HepG2 (cell line): Measurements from ENCODE around the gene IL1RAPL1. TPM values are rescaled to one million over a fixed set of nuclear protein-coding genes. Genes with fewer than 3 reads are reported as not detected.

Source experiments
- ATAC-seq: fragments of 200-7000 bp; cut with Tn5 transposase; 3 replicates; pipeline ENCODE4 v1.9.1; 2020; ENCODE audit warnings: mild to moderate bottlenecking, moderate library complexity
- BruUV-seq: library from RNA; stranded (reverse); fragments of 400-500 nt; replicated peaks from 2 replicates; lab custom pipeline; 2021; lab: Mats Ljungman, UMichigan
- CTCF ChIA-PET: fragments of 300-600 bp; formaldehyde crosslinking; extraction: SDS; loops from one replicate; lab custom pipeline; 2021; ENCODE audit warnings: low total read pairs, inconsistent platforms, low intra/inter-chr PET ratio; lab: Yijun Ruan, JAX
- POLR2A ChIA-PET: fragments of 350-600 bp; sonication (Branson Sonifier 250); formaldehyde crosslinking; loops from one replicate; lab custom pipeline; 2020; ENCODE audit warnings: antibody characterized with exemption, inconsistent platforms; lab: Yijun Ruan, JAX
- DNase-seq: peaks from one replicate; pipeline ENCODE4 v3.0.0-alpha.2; 2015; ENCODE audit warnings: low spot score
- FAIRE-seq: peaks from 3 replicates; lab custom pipeline; 2011; peaks lifted over from hg19 to GRCh38; lab: Jason Lieb, UNC
- H2AFZ ChIP-seq: one replicate; pipeline ENCODE4 v1.6.1; 2011; ENCODE audit warnings: low read length, inconsistent platforms
- H3K27ac ChIP-seq: fragments of 300-600 bp; 3 replicates; pipeline ENCODE4 v1.8.0; 2011; ENCODE audit warnings: mixed run types, mild to moderate bottlenecking, mixed read lengths, low read length, inconsistent platforms; ENCODE audit not compliant: insufficient read depth; ENCODE audit errors: extremely low read length
- H3K27me3 ChIP-seq, 2 experiments: fragments of 200-600 bp in 1 of 2; 2 replicates in 1 of 2; 3 replicates in 1 of 2; pipeline versions ENCODE4 v1.6.0 to v1.8.0; 2011; ENCODE audit warnings: low read length in 2 of 2, mild to moderate bottlenecking in 2 of 2, moderate library complexity in 2 of 2, inconsistent platforms in 1 of 2; ENCODE audit not compliant: insufficient read depth in 2 of 2, control insufficient read depth in 1 of 2
- H3K36me3 ChIP-seq, 2 experiments: fragments of 200-600 bp in 1 of 2; replicated peaks in 1 of 2; 2 replicates in 1 of 2; 3 replicates in 1 of 2; pipeline versions ENCODE4 v1.5.1 to v1.8.0; 2011; ENCODE audit warnings: low read length in 2 of 2, inconsistent platforms in 1 of 2; ENCODE audit not compliant: insufficient read depth in 2 of 2, control insufficient read depth in 1 of 2
- H3K4me1 ChIP-seq: 2 replicates; pipeline ENCODE4 v1.5.1; 2012; ENCODE audit warnings: low read length, inconsistent platforms; ENCODE audit not compliant: insufficient read depth
- H3K4me2 ChIP-seq: 2 replicates; pipeline ENCODE4 v1.6.0; 2011; ENCODE audit warnings: low read depth, low read length, inconsistent platforms
- H3K4me3 ChIP-seq, 3 experiments: fragments of 200-600 bp in 1 of 3; sonication (generic), shearing (Covaris generic) in 1 of 3; replicated peaks in 1 of 3; 2 replicates each; pipeline ENCODE4 v1.5.1; 2011 to 2016; ENCODE audit warnings: low read length in 3 of 3, inconsistent platforms in 2 of 3, low read depth in 2 of 3, mild to moderate bottlenecking in 2 of 3, control low read depth in 1 of 3, mixed read lengths in 1 of 3; ENCODE audit not compliant: insufficient read depth in 1 of 3
- H3K79me2 ChIP-seq: one replicate; pipeline ENCODE4 v1.6.1; 2011; ENCODE audit warnings: low read length, inconsistent platforms; ENCODE audit not compliant: insufficient read depth
- H3K9ac ChIP-seq: 2 replicates; pipeline ENCODE4 v1.6.0; 2011; ENCODE audit warnings: mild to moderate bottlenecking, low read depth, low read length, inconsistent platforms; ENCODE audit not compliant: insufficient read depth
- H3K9me3 ChIP-seq: 2 replicates; pipeline ENCODE4 v1.5.1; 2012; ENCODE audit warnings: mild to moderate bottlenecking, low read length
- H4K20me1 ChIP-seq: 2 replicates; pipeline ENCODE4 v1.6.0; 2011; ENCODE audit warnings: inconsistent platforms, mild to moderate bottlenecking, low read length, moderate library complexity; ENCODE audit not compliant: insufficient read depth
- BORCS8-MEF2B ChIP-seq: sonication (generic); formaldehyde crosslinking; IDR thresholded peaks from 2 replicates; pipeline ENCODE4 v1.8.0; 2022; ENCODE audit warnings: mild to moderate bottlenecking, missing genetic modification reagents
- ESRRA ChIP-seq: sonication (generic); formaldehyde crosslinking; IDR thresholded peaks from 2 replicates; pipeline ENCODE4 v1.5.1; 2020; ENCODE audit warnings: mild to moderate bottlenecking, low read depth, missing genetic modification reagents
- ISL2 ChIP-seq: sonication (generic); formaldehyde crosslinking; IDR thresholded peaks from 2 replicates; pipeline ENCODE4 v1.5.0; 2020; ENCODE audit warnings: missing genetic modification reagents
- MXI1 ChIP-seq: IDR thresholded peaks from 3 replicates; pipeline ENCODE4 v1.6.1; 2012; ENCODE audit warnings: low read depth, low read length, inconsistent platforms, borderline replicate concordance
- NR2F2 ChIP-seq: IDR thresholded peaks from 2 replicates; pipeline ENCODE4 v1.6.1; 2012; ENCODE audit warnings: low read depth, inconsistent platforms, borderline replicate concordance
- PPARG ChIP-seq: conservative IDR thresholded peaks from 2 replicates; pipeline ENCODE4 v1.6.1; 2016; ENCODE audit warnings: missing biosample characterization, missing genetic modification reagents
- SALL2 ChIP-seq: sonication (generic); formaldehyde crosslinking; IDR thresholded peaks from 2 replicates; pipeline ENCODE4 v1.8.1; 2023; ENCODE audit warnings: mild to moderate bottlenecking, missing genetic modification reagents, inconsistent platforms
- TOPORS ChIP-seq: sonication (generic); formaldehyde crosslinking; IDR thresholded peaks from 2 replicates; pipeline ENCODE4 v1.8.0; 2023; ENCODE audit warnings: mild to moderate bottlenecking, missing genetic modification reagents
- ZKSCAN8 ChIP-seq: IDR thresholded peaks from 2 replicates; pipeline ENCODE4 v1.6.1; 2016; ENCODE audit warnings: borderline replicate concordance, missing genetic modification reagents, missing compliant biosample characterization
- ZNF20 ChIP-seq: sonication (generic); formaldehyde crosslinking; IDR thresholded peaks from 2 replicates; pipeline ENCODE4 v1.4.0; 2020; ENCODE audit warnings: mild to moderate bottlenecking, moderate library complexity, missing genetic modification reagents
- ZNF224 ChIP-seq: sonication (generic); formaldehyde crosslinking; IDR thresholded peaks from 2 replicates; pipeline ENCODE4 v1.5.0; 2020; ENCODE audit warnings: mild to moderate bottlenecking, missing genetic modification reagents
- ZNF225 ChIP-seq: sonication (generic); formaldehyde crosslinking; IDR thresholded peaks from 2 replicates; pipeline ENCODE4 v1.4.0; 2020; ENCODE audit warnings: mild to moderate bottlenecking, missing genetic modification reagents
- ZNF44 ChIP-seq: sonication (generic); formaldehyde crosslinking; IDR thresholded peaks from 2 replicates; pipeline ENCODE4 v1.5.1; 2020; ENCODE audit warnings: mild to moderate bottlenecking, missing genetic modification reagents
- ZNF766 ChIP-seq: sonication (generic); formaldehyde crosslinking; IDR thresholded peaks from 2 replicates; pipeline ENCODE4 v1.5.0; 2020; ENCODE audit warnings: missing genetic modification reagents, borderline replicate concordance
- ZNF878 ChIP-seq: sonication (generic); formaldehyde crosslinking; IDR thresholded peaks from 2 replicates; pipeline ENCODE4 v1.8.1; 2023; ENCODE audit warnings: mild to moderate bottlenecking, missing genetic modification reagents, moderate library complexity
- WGBS: methylation state at CpG from one replicate; pipeline ENCODE4 v1.1.6; 2017; ENCODE audit warnings: low lambda C conversion rate; 5-methylcytosine and 5-hydroxymethylcytosine counted together
- in situ Hi-C: cut with HindIII; loops from 2 replicates; pipeline ENCODE4 v1.10.0; 2017; ENCODE audit warnings: low pct_unique_long_range_greater_than_20kb; ENCODE audit not compliant: extremely low pct_ligation_motif_present
- intact Hi-C: fragments of 100-400 bp; cut with micrococcal nuclease; formaldehyde crosslinking; loops from one replicate; pipeline ENCODE4 v1.10.0; 2022; ENCODE audit not compliant: unreplicated experiment
- polyA plus RNA-seq, 8 experiments: library from polyadenylated mRNA; depleted of rRNA in 3 of 8; stranded (reverse) in 7 of 8; unstranded in 1 of 8; fragments of >200 nt; fragmentation: Illumina TruSeq in 4 of 8; extraction: Trizol in 4 of 8; gene quantifications; 2 replicates each; pipeline versions ENCODE4 v1.2.1 to v1.2.3, GENCODE V29; 2011 to 2016; ENCODE audit warnings: low read depth in 4 of 8, missing spikeins in 1 of 8, mixed read lengths in 1 of 8; ENCODE audit not compliant: insufficient read depth in 1 of 8
- total RNA-seq, 5 experiments: library from RNA; depleted of rRNA; stranded (reverse); fragments of >200 nt; fragmentation: Illumina TruSeq; extraction: Trizol; gene quantifications; 2 replicates each; pipeline ENCODE4 v1.2.3, GENCODE V29; 2016; ENCODE audit warnings: low read depth in 1 of 5
- TF ChIP-seq, protein P1 (sequence below): IDR thresholded peaks from 2 replicates; pipeline ENCODE4 v1.6.1; 2012; ENCODE audit warnings: inconsistent platforms
- TF ChIP-seq, protein P2 (sequence below): IDR thresholded peaks from 2 replicates; pipeline ENCODE4 v1.6.1; 2012; ENCODE audit warnings: low read depth, low read length, improper control_type of control experiment
- TF ChIP-seq, protein P3 (sequence below): sonication (generic); formaldehyde crosslinking; IDR thresholded peaks from 2 replicates; pipeline ENCODE4 v1.4.0; 2020; ENCODE audit warnings: missing genetic modification reagents, borderline replicate concordance
- TF ChIP-seq, protein P4 (sequence below): sonication (generic); formaldehyde crosslinking; IDR thresholded peaks from 2 replicates; pipeline ENCODE4 v1.4.0; 2020; ENCODE audit warnings: missing genetic modification reagents, borderline replicate concordance

Gene IL1RAPL1
- total and polyA plus RNA-seq, 2 of the 13 experiments (the other 11 are each of a cell fraction or from before 2014, with no cell fraction given) = 0.04 TPM; not detected in 1

DNA sequence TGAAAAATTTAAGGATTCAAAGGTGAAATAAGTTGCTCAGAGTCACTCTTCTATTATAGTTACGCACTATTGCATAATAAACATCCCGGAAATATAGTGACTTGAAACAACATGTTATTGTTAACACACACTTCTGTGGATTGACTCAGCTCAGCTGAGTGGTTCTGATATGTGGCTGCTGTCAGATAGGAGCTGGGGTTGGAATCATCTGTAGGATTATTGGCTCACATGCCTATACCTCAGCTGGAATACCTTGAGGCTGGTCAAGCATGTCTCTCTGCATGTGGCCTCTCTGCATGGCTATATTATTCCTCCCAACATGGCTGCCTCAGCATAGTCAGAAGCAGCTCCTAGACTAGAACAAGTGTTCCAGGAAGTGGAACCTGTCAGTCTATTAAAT, 1141.4 kb downstream of the IL1RAPL1 start:
- Histone ChIP-seq H3K9ac (no peak overlapping the region), H3K4me3 (no peak overlapping the region), H3K36me3 (no peaks in the 10 kb centered on the region), H3K4me2 (no peak overlapping the region), H4K20me1 (no peaks in the 10 kb centered on the region), H3K27ac (no peak overlapping the region), H3K9me3 (no peaks in the 10 kb centered on the region), H3K79me2 (no peaks in the 10 kb centered on the region), H3K4me1 (no peaks in the 10 kb centered on the region), H2AFZ (no peak overlapping the region), H3K27me3 (no peaks in the 10 kb centered on the region)
- FAIRE-seq (no peak), ATAC-seq (no peak), DNase-seq (no peak)
- no TSS peak for BruUV-seq
- ChIA-PET CTCF (no interaction called here), POLR2A (no interaction called here)
- TF ChIP-seq ZNF225 (CRISPR knock-in tag) (no peak), ZNF224 (CRISPR knock-in tag) (no peak), ZKSCAN8 (CRISPR knock-in tag) (no peak), SALL2 (no peak), ISL2 (CRISPR knock-in tag) (no peak), NR2F2 (no peak), TOPORS (CRISPR knock-in tag) (no peak), ZNF878 (CRISPR knock-in tag) (no peak), ZNF20 (CRISPR knock-in tag) (no peak), ZNF44 (CRISPR knock-in tag) (no peak), BORCS8-MEF2B (no peak), ZNF766 (CRISPR knock-in tag) (no peak), MXI1 (no peak), ESRRA (CRISPR knock-in tag) (no peak), PPARG (CRISPR knock-in tag) (no peak)
- TF ChIP-seq, protein P1, sequence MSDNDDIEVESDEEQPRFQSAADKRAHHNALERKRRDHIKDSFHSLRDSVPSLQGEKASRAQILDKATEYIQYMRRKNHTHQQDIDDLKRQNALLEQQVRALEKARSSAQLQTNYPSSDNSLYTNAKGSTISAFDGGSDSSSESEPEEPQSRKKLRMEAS = no peak
- TF ChIP-seq, protein P2, sequence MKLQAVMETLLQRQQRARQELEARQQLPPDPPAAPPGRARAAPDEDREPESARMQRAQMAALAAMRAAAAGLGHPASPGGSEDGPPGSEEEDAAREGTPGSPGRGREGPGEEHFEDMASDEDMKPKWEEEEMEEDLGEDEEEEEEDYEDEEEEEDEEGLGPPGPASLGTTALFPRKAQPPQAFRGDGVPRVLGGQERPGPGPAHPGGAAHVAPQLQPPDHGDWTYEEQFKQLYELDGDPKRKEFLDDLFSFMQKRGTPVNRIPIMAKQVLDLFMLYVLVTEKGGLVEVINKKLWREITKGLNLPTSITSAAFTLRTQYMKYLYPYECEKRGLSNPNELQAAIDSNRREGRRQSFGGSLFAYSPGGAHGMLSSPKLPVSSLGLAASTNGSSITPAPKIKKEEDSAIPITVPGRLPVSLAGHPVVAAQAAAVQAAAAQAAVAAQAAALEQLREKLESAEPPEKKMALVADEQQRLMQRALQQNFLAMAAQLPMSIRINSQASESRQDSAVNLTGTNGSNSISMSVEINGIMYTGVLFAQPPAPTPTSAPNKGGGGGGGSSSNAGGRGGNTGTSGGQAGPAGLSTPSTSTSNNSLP = no peak
- TF ChIP-seq, protein P3, sequence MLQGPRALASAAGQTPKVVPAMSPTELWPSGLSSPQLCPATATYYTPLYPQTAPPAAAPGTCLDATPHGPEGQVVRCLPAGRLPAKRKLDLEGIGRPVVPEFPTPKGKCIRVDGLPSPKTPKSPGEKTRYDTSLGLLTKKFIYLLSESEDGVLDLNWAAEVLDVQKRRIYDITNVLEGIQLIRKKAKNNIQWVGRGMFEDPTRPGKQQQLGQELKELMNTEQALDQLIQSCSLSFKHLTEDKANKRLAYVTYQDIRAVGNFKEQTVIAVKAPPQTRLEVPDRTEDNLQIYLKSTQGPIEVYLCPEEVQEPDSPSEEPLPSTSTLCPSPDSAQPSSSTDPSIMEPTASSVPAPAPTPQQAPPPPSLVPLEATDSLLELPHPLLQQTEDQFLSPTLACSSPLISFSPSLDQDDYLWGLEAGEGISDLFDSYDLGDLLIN (CRISPR knock-in tag) = no peak
- TF ChIP-seq, protein P4, sequence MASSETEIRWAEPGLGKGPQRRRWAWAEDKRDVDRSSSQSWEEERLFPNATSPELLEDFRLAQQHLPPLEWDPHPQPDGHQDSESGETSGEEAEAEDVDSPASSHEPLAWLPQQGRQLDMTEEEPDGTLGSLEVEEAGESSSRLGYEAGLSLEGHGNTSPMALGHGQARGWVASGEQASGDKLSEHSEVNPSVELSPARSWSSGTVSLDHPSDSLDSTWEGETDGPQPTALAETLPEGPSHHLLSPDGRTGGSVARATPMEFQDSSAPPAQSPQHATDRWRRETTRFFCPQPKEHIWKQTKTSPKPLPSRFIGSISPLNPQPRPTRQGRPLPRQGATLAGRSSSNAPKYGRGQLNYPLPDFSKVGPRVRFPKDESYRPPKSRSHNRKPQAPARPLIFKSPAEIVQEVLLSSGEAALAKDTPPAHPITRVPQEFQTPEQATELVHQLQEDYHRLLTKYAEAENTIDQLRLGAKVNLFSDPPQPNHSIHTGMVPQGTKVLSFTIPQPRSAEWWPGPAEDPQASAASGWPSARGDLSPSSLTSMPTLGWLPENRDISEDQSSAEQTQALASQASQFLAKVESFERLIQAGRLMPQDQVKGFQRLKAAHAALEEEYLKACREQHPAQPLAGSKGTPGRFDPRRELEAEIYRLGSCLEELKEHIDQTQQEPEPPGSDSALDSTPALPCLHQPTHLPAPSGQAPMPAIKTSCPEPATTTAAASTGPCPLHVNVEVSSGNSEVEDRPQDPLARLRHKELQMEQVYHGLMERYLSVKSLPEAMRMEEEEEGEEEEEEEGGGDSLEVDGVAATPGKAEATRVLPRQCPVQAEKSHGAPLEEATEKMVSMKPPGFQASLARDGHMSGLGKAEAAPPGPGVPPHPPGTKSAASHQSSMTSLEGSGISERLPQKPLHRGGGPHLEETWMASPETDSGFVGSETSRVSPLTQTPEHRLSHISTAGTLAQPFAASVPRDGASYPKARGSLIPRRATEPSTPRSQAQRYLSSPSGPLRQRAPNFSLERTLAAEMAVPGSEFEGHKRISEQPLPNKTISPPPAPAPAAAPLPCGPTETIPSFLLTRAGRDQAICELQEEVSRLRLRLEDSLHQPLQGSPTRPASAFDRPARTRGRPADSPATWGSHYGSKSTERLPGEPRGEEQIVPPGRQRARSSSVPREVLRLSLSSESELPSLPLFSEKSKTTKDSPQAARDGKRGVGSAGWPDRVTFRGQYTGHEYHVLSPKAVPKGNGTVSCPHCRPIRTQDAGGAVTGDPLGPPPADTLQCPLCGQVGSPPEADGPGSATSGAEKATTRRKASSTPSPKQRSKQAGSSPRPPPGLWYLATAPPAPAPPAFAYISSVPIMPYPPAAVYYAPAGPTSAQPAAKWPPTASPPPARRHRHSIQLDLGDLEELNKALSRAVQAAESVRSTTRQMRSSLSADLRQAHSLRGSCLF (CRISPR knock-in tag) = no peak
- intact Hi-C loops (no loop called here), in situ Hi-C loops (no loop called here)
- 21% methylated on average over 2 of the region's 2 CpGs for WGBS
